Measurements from ENCODE around the gene CHMP1A. TPM values are rescaled to one million over a fixed set of nuclear protein-coding genes. Genes with fewer than 3 reads are reported as not detected.

The CHMP1A gene
- total RNA-seq, 1 donor from 2014 or later = 74.7 TPM

Other genes starting within 250 kb of the CHMP1A start
- 34.2 and 37.1 TPM in 2 replicates for gene ANKRD11, start 167.1 kb downstream of the CHMP1A start, total RNA-seq
- 196 and 234 TPM in 2 replicates for gene SPG7, start 149.3 kb downstream of the CHMP1A start, total RNA-seq
- 4,195 and 7,550 TPM in 2 replicates for gene RPL13, start 97.0 kb downstream of the CHMP1A start, total RNA-seq
- 8.1 and 10.8 TPM in 2 replicates for gene CPNE7, start 82.0 kb downstream of the CHMP1A start, total RNA-seq
- not detected in 2 replicates for gene DPEP1, start 44.1 kb downstream of the CHMP1A start, total RNA-seq
- gene SPATA33, start 128 bp upstream of the CHMP1A start, total RNA-seq = 4.1 and 7.1 TPM in 2 replicates
- 43.3 and 43.6 TPM in 2 replicates for gene CDK10, start 29.0 kb upstream of the CHMP1A start, total RNA-seq
- 15.0 and 15.4 TPM in 2 replicates for gene SPATA2L, start 44.0 kb upstream of the CHMP1A start, total RNA-seq
- gene VPS9D1, start 63.2 kb upstream of the CHMP1A start, total RNA-seq = 10.5 and 10.6 TPM in 2 replicates
- gene ZNF276, start 63.8 kb upstream of the CHMP1A start, total RNA-seq = 11.3 and 19.8 TPM in 2 replicates
- gene FANCA, start 158.9 kb upstream of the CHMP1A start, total RNA-seq = 3.0 and 4.4 TPM in 2 replicates
- gene SPIRE2, start 170.8 kb upstream of the CHMP1A start, total RNA-seq = 2.3 and 2.4 TPM in 2 replicates
- gene TCF25, start 215.9 kb upstream of the CHMP1A start, total RNA-seq = 169 and 183 TPM in 2 replicates